Stomach smooth muscle (tissue), 2 donors: ENCODE measurements around the gene DNAJC18.
"Not testable (repeated sequence)": the region's sequence is repeated elsewhere in the genome, so short reads cannot be mapped to it uniquely, and the experiment has no call there.

Experiments used
- H3K27ac ChIP-seq: one replicate; pipeline ENCODE4 v1.7.0; 2013; ENCODE audit warnings: mild to moderate bottlenecking, low read length, inconsistent platforms
- H3K27me3 ChIP-seq, 2 donors: one replicate each; pipeline ENCODE4 v1.7.0; 2013; ENCODE audit warnings: low read length in 2 of 2; ENCODE audit not compliant: insufficient read depth in 2 of 2, control insufficient read depth in 1 of 2
- H3K36me3 ChIP-seq, 2 donors: one replicate each; pipeline ENCODE4 v1.7.0; 2013; ENCODE audit warnings: low read length in 2 of 2; ENCODE audit not compliant: control insufficient read depth in 2 of 2, insufficient read depth in 2 of 2
- H3K4me1 ChIP-seq: one replicate; pipeline ENCODE4 v1.7.0; 2013; ENCODE audit warnings: low read length; ENCODE audit not compliant: control insufficient read depth, insufficient read depth
- H3K4me3 ChIP-seq, 2 donors: one replicate each; pipeline ENCODE4 v1.7.0; 2013; ENCODE audit warnings: low read length in 2 of 2
- H3K9ac ChIP-seq, 2 donors: one replicate each; pipeline ENCODE4 v1.7.0; 2013; ENCODE audit warnings: low read length in 2 of 2, mild to moderate bottlenecking in 1 of 2
- H3K9me3 ChIP-seq, 2 donors: one replicate each; pipeline ENCODE4 v1.7.0; 2013; ENCODE audit warnings: low read length in 2 of 2; ENCODE audit not compliant: control insufficient read depth in 2 of 2
- donor health status: healthy.
- donor health status: Pancreatic carcinoma.

Gene DNAJC18

DNA sequence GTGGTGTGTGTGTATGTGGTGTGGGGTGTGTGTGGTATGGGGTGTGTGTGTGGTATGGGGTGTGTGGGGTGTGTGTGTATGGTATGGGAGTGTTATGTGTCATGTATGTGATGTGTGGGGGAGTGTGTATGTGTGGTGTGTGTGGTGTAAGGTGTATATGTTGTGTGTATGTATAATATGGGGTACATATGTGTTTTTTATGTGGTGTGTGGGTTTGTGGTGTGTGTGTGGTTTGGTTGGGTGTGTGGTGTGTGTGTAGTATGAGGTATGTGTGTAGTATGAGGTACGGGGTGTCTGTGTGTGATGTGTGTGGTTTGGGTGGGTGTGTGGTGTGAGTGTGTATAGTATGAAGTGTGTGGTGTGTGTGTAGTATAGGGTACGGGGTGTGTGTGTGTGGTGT lies 11.9 kb upstream of the DNAJC18 start:
- Histone ChIP-seq H3K27me3 (no peaks in the 10 kb centered on the region), H3K9me3 (no peaks in the 10 kb centered on the region), H3K27ac (no peak overlapping the region), H3K4me1 (no peaks in the 10 kb centered on the region), H3K4me3 (no peak overlapping the region), H3K9ac (no peak overlapping the region), H3K36me3 (no peaks in the 10 kb centered on the region)

DNA sequence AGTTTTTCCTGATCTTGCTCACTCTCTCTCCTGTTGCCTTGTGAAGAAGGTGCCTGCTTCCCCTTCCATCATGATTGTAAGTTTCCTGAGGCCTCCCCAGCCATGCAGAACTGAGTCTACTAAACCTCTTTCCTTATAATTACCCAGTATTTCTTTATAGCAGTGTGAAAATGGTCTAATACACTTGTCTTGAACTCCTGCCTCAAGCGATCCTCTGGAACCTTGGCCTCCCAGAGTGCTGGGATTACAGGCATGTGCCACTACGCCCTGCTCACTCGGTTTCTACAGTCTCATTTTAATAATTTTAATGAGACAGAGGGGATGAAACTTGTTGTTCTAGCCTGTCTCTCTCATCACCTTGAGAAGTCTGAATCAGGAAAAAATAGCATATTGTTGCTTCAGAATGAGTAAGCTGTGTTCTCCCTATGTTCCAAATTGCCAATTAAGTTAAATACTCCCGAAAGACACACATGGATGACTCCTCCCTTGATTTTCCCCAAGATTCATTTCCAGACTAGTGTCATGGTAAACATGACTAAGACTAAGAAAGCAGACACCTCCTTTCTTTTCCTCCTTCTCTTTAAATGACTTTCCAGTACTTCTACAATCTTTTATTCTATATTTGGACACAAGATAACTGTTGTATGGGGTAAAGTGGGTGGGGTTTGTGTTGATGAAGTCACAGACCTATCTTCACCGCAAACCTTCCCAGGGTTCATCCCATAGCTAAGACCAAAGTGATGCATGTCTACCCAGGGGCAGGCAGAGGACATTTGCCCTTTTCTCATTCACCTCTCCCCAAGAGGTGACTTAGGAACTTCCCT lies 7.8 kb upstream of the DNAJC18 start:
- Histone ChIP-seq H3K36me3 (no peaks in the 10 kb centered on the region), H3K9ac (no peak overlapping the region), H3K27ac (no peak overlapping the region), H3K4me3 (no peak overlapping the region), H3K4me1 (peaks cover 8% of the 10 kb centered on the region), H3K27me3 (no peaks in the 10 kb centered on the region), H3K9me3 (no peaks in the 10 kb centered on the region)

DNA sequence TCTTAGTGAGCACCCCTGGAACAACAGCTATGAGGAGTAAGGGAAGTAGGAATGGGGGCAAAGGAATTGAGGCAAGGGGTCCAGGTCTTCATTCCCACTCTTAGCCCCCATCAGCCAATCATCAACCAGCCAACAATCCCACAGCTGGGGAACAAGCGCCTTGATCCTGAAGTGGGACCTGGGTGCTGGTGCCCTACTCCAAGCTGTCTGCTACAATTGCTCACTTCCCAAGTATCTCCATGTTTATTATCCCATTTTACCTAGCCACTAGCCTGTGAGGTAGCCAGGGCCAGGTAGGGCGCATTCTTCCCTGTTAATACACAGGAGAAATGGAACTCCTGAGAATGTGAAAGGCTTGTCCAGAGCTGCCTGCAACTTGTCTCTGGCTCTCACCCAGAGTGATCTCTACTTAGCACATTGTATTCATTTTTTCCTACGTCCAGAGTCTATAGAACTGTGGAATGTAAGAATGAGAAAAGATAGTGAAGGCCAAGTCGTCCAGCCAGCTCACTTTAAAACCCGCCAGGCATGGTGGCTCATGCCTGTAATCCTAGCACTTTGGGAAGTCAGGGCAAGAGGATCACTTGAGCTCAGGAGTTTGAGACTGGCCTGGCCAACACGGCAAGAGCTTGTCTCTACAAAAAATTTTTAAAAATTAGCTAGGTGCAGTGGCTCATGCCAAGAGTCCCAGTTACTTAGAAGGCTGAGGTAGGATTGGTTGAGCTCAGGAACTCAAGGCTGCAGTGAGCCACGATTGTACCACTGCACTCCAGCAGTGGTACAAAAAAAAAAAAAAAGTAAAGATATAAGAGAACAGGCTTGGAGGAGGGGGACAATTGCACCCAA lies 6.2 kb upstream of the DNAJC18 start:
- Histone ChIP-seq H3K27me3 (no peaks in the 10 kb centered on the region), H3K9ac (no peak overlapping the region), H3K9me3 (no peaks in the 10 kb centered on the region), H3K36me3 (no peaks in the 10 kb centered on the region), H3K27ac (no peak overlapping the region), H3K4me3 (no peak overlapping the region), H3K4me1 (peaks cover 8% of the 10 kb centered on the region)

DNA sequence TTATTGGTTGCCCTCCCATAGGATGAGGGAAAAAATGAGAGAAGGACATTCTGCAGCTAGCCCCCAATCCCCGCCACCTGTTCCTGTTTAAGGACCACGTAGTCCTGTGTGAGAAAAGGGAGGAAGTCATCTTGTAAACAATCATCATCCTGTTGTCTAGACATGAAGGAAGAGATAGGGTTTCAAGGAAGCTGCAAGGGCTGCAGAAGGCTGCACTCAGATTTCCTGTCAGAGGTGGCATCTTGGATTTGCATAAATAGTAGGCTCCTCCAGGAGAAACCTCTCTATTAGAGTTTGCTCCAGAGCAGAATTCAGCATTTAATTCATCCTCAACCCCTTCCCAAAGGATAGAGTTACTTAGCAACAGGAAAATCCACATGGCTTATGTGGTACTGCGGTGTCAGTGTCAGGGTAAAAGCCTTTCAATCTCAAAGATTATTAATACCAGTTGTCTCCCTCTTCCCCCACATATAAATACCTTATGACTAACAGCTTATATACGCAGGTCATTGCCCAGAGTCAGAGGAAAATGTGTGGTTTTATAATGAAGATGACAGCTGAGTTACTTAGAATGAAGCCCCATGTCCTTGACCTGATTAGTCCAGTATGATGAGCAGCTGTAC lies 4.6 kb upstream of the DNAJC18 start:
- H3K27ac ChIP-seq: no peak overlapping the region
- no peak overlapping the region for H3K4me3 ChIP-seq
- H3K4me1 ChIP-seq: peaks cover 14% of the 10 kb centered on the region
- H3K9me3 ChIP-seq: no peaks in the 10 kb centered on the region
- H3K36me3 ChIP-seq: no peaks in the 10 kb centered on the region
- no peak overlapping the region for H3K9ac ChIP-seq
- no peaks in the 10 kb centered on the region for H3K27me3 ChIP-seq

DNA sequence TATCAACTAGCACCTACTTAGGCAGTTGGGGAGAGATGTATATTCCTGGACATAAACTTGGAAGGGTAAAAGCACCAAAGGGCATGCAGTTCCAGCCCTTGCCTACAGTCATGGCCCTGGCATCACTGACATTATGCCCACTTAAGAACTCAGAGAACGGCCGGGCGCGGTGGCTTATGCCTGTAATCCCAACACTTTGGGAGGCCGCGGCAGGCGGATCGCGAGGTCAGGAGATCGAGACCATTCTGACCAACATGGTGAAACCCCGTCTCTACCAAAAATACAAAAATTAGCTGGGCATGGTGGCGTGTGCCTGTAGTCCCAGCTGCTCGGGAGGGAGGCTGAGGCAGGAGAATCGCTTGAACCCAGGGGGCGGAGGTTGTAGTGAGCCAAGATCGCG lies 1.1 kb upstream of the DNAJC18 start:
- not testable (repeated sequence) for H3K27me3 ChIP-seq, H3K9me3 ChIP-seq, H3K9ac ChIP-seq, H3K4me3 ChIP-seq, H3K36me3 ChIP-seq
- H3K4me1 ChIP-seq: peaks cover 18% of the 10 kb centered on the region
- peak overlapping the region; percentile 92 for H3K27ac ChIP-seq

DNA sequence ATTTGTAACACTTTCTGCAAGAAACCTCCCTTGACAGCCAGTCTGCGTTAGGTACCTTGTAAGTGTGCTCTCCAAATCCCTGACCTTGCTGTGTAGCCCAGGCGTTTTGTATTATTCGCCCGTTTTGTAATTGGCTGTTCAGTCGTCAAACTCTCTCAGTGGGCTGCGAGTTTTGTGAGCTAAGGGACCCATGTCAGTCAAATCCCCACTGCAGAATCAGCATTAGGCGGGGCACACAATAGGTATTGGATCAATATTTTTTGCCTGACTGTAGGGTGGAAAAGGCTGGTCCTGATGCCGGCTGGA lies 665 bp downstream of the DNAJC18 start:
- no peaks in the 10 kb centered on the region for H3K27me3 ChIP-seq
- H3K36me3 ChIP-seq: peaks cover 0 to 6% of the 10 kb centered on the region in 2 donors
- H3K4me1 ChIP-seq: peaks cover 15% of the 10 kb centered on the region
- H3K9ac ChIP-seq: peak overlapping the region in 1 of 2 donors; percentile 75
- no peaks in the 10 kb centered on the region for H3K9me3 ChIP-seq
- peak overlapping the region; percentile 82 to 97 for H3K4me3 ChIP-seq
- no peak overlapping the region for H3K27ac ChIP-seq

DNA sequence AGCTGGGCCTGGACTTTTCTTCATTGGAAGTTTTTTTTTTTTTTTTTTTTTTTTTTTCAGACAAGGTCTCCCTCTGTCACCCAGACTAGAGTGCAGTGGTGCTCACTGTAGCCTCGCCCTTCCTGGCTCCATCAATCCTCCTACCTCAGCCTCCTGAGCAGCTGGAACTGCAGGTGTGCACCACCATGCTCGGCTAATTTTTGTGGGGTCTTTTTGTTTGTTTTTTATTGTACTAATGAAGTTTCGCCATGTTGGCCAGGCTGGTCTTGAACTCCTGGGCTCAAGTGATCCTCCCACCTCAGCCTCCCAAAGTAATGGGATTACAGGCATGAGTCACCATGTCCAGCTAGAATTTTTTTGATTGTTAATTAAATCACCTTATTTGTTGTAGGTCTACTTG lies 3.6 kb downstream of the DNAJC18 start:
- Histone ChIP-seq H3K4me3 (no peak overlapping the region), H3K36me3 (peaks cover 5 to 13% of the 10 kb centered on the region in 2 donors)

DNA sequence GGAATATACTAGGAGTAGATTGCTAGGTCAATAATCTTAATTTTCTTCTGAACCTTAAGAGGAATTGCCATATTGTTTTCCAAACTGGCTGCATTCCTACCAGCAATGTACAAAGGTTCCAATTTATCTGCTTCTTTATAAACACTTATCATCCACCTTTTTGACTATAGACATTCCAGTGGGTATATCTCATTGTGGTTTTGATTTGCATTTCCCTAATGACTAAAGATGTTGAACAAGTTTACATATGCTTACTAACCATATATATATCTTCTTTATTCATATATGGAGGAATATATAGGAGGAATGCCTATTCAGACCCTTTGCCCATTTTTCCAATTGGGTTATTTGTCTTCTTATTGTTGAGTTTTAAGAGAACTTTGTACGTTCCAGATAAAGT lies 7.6 kb downstream of the DNAJC18 start:
- Histone ChIP-seq H3K4me3 (no peak overlapping the region), H3K9ac (no peak overlapping the region), H3K36me3 (peaks cover 12 to 16% of the 10 kb centered on the region in 2 donors), H3K9me3 (no peaks in the 10 kb centered on the region), H3K4me1 (no peaks in the 10 kb centered on the region), H3K27me3 (no peaks in the 10 kb centered on the region), H3K27ac (no peak overlapping the region)

More for the DNA sequence above, 3.6 kb downstream of the DNAJC18 start:
- no peaks in the 10 kb centered on the region for H3K27me3 ChIP-seq
- H3K4me1 ChIP-seq: peaks cover 15% of the 10 kb centered on the region
- no peaks in the 10 kb centered on the region for H3K9me3 ChIP-seq
- no peak overlapping the region for H3K9ac ChIP-seq
- no peak overlapping the region for H3K27ac ChIP-seq

DNA sequence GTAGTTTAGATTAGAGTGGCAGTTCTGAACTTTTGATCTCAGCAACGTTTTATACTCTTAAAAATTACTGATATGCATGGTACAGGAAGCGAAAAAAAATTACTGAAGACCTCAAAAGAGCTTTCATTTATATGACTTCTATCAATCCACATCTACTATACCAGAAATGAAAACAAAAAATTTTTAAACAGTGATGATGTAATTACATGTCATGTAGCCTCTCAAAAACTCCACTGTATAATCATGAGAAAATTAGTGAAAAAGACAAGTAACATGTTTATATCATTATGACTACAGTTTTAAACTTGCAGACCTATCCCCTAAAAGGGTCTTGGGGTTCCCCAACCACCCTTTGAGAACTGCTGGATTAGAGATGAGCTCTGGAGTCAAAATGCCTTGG lies 9.3 kb downstream of the DNAJC18 start:
- no peak overlapping the region for H3K9ac ChIP-seq
- no peaks in the 10 kb centered on the region for H3K4me1 ChIP-seq
- H3K36me3 ChIP-seq: peaks cover 18 to 22% of the 10 kb centered on the region in 2 donors
- H3K9me3 ChIP-seq: no peaks in the 10 kb centered on the region
- H3K27me3 ChIP-seq: no peaks in the 10 kb centered on the region
- no peak overlapping the region for H3K4me3 ChIP-seq
- H3K27ac ChIP-seq: no peak overlapping the region

DNA sequence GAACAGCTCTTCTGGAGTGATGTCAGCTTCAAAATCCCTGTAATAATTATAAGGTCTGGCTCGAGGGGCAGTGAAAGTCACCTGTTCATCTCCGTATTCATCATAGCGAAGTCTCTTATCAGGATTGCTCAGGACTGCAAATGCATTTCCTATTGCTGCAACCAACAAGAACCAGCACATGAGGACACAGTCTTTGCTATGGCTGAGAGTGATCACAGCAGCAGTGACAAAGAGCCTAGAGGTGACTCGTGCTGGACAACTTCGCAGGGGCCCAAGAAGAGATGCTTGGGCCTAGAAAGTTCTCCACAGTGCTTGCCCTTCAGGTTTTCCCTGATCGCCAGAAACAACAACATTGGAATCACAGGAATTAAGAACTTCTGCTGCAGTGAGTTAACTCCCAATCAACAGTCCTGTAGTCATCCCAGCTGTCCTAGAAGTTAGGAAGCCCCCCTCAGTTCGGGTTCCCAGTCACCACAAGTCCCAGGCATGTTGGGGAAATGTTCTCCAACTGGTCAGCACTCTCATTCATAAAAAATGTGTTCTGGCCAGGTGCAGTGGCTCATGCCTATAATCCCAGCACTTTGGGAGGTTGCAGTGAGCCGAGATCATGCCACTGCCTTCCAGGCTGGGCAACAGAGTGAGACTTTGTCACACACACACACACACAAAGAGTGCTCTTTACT lies 13.0 kb downstream of the DNAJC18 start:
- H3K9ac ChIP-seq: no peak overlapping the region
- no peak overlapping the region for H3K27ac ChIP-seq
- H3K36me3 ChIP-seq: peaks cover 19 to 22% of the 10 kb centered on the region in 2 donors
- no peaks in the 10 kb centered on the region for H3K27me3 ChIP-seq
- H3K9me3 ChIP-seq: no peaks in the 10 kb centered on the region
- no peaks in the 10 kb centered on the region for H3K4me1 ChIP-seq
- no peak overlapping the region for H3K4me3 ChIP-seq
